Measurements from ENCODE around the gene CCDC85C. TPM values are rescaled to one million over a fixed set of nuclear protein-coding genes. Genes with fewer than 3 reads are reported as not detected.

Gene CCDC85C
- total RNA-seq, 1 experiment from 2014 or later = 42.3 TPM

DNA sequence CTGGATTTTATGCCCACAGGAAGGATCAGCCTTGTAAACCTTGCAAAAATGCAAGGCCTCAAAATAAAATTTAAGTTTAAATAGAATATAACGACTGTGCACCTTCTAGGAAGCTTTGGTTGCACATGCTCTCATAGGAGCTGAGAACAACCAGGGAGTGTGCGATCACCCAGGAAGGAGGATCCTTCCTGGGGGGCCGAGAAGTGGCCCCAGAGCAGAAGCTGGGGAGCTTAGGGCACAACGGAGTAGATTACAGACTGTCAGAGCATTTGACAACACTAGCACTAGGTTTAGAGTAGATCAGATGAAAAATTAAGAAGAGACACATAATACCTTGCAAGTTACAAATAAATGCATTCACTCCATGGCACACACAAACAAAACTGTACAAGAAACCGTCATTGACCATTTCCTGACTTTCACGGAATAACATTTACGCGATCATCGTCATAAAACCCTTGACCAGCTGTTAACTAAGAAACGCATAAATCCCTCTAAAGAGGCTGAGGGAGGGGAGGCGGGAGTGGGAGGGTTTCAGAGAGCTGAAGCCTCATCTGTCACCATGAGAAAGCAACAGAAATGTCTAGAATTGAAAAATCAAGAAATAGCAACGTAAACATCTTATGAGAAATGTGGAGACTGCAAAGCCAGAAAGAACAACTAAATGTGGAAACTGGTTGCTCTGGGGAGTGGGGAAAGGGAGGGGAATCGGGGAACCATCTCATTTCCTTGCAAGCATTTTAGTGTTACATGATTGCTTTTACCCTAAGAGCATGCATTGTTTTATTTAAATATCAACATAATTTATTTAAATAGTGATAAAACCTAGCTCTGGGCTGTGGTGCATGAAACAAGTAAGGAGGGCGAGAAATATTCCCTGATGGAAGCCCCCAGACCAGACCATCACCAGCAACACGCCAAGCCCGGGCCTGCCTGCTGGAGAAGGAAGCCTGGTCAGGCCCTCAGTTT is 13.1 kb upstream of the CCDC85C start:
- DNase-seq (ENCODE audit: low read depth, low spot score) (no peak), ATAC-seq (no peak)
- Histone ChIP-seq H3K4me2 (ENCODE audit: low read length) (no peak overlapping the region), H3K4me3 (replicated peaks in 1 of 2; ENCODE audit: low read depth in 1 of 2, low read length in 2 of 2) (no peak overlapping the region), H3K27ac (ENCODE audit: low read depth, low read length) (no peak overlapping the region), H3K9ac (ENCODE audit: low read length) (no peak overlapping the region), H3K79me2 (ENCODE audit: insufficient read depth, low read length) (no peaks in the 10 kb centered on the region), H3K9me2 (ENCODE audit: insufficient read depth) (no peaks in the 10 kb centered on the region), H2AFZ (ENCODE audit: low read depth, low read length, poor library complexity, severe bottlenecking) (no peak overlapping the region), H3K9me3 (ENCODE audit: control insufficient read depth in 1 of 2, insufficient read depth in 1 of 2, low read depth in 1 of 2, low read length in 2 of 2) (no peaks in the 10 kb centered on the region), H4K20me1 (ENCODE audit: insufficient read depth) (no peaks in the 10 kb centered on the region), H3K36me3 (ENCODE audit: control insufficient read depth in 1 of 2, insufficient read depth in 2 of 2, low read length in 2 of 2) (no peaks in the 10 kb centered on the region), H3K27me3 (ENCODE audit: insufficient read depth, low read length) (0 out of 2 replicates have a peak, but pooled peaks cover 3% of the 10 kb centered on the region), H3K4me1 (ENCODE audit: control insufficient read depth in 1 of 2, insufficient read depth in 2 of 2, low read length in 2 of 2) (peaks cover 4 to 5% of the 10 kb centered on the region in 2 experiments; a peak in 3 of 4 replicates)
- intact Hi-C loops (cut with micrococcal nuclease) = no loop called here
- BruUV-seq (replicated peaks) = no TSS peak
- ChIA-PET RAD21 (ENCODE audit: low non-redundant PET in 1 of 2, low total read pairs in 2 of 2, uncharacterized antibody in 2 of 2, unreplicated experiment in 2 of 2) (no interaction called here), POLR2A (no interaction called here), CTCF (interaction anchor here (1.5 to 2.0 kb wide), 2 partner anchors 11 to 71 kb away, joined by 4 to 5 read pairs; no protein-coding TSS in a partner anchor)
- TF ChIP-seq EZH2phosphoT487 (IDR thresholded peaks at IDR 0.05; ENCODE audit: borderline replicate concordance) (no peak), SP1 (IDR thresholded peaks at IDR 0.05; ENCODE audit: low read depth) (no peak), SIN3A (IDR thresholded peaks at IDR 0.05; ENCODE audit: low read depth) (no peak), ELF1 (IDR thresholded peaks at IDR 0.05; ENCODE audit: borderline replicate concordance, low read depth) (no peak), FOSL1 (IDR thresholded peaks at IDR 0.05; ENCODE audit: low read depth) (no peak)
- TF ChIP-seq, protein P1, sequence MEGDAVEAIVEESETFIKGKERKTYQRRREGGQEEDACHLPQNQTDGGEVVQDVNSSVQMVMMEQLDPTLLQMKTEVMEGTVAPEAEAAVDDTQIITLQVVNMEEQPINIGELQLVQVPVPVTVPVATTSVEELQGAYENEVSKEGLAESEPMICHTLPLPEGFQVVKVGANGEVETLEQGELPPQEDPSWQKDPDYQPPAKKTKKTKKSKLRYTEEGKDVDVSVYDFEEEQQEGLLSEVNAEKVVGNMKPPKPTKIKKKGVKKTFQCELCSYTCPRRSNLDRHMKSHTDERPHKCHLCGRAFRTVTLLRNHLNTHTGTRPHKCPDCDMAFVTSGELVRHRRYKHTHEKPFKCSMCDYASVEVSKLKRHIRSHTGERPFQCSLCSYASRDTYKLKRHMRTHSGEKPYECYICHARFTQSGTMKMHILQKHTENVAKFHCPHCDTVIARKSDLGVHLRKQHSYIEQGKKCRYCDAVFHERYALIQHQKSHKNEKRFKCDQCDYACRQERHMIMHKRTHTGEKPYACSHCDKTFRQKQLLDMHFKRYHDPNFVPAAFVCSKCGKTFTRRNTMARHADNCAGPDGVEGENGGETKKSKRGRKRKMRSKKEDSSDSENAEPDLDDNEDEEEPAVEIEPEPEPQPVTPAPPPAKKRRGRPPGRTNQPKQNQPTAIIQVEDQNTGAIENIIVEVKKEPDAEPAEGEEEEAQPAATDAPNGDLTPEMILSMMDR (IDR thresholded peaks at IDR 0.05 in 2 of 3, conservative IDR thresholded peaks at IDR 0.05 in 1 of 3; ENCODE audit: borderline replicate concordance in 1 of 3, insufficient read depth in 1 of 3, low read depth in 2 of 3, low read length in 2 of 3) = no peak

Data from HCT116 (cell line).